Measurements from ENCODE around the gene TNIP2.

- TF ChIP-seq CTCF (IDR thresholded peaks at IDR 0.05) (no peak), POLR2AphosphoS5 (IDR thresholded peaks at IDR 0.05) (no peak), EP300 (IDR thresholded peaks at IDR 0.05) (no peak)
Observed at GRCh38 chr4:2802618-2803531, 46.7 kb upstream of the TNIP2 start.
